GM20000 (cell line): ENCODE measurements around the gene ADAMTS16.
"Not testable (repeated sequence)": the region's sequence is repeated elsewhere in the genome, so short reads cannot be mapped to it uniquely, and the experiment has no call there.

Experiments
- DNase-seq: peaks from one replicate; pipeline ENCODE4 v3.0.0; 2012; ENCODE audit warnings: low spot score
- CTCF ChIP-seq: IDR thresholded peaks from 2 replicates; pipeline ENCODE4 v1.5.1; 2012; ENCODE audit warnings: mild to moderate bottlenecking, control low read depth; ENCODE audit errors: extremely low read depth, missing control alignments

The ADAMTS16 gene

GRCh38 chr5:5134107-5134506 lies 6.0 kb upstream of the ADAMTS16 start:
- TF ChIP-seq CTCF = no peak
- no peak for DNase-seq

GRCh38 chr5:5135957-5136676 lies 4.0 kb upstream of the ADAMTS16 start:
- no peak for TF ChIP-seq CTCF
- DNase-seq = no peak

- DNase-seq = not testable (repeated sequence)
Measured at GRCh38 chr5:5137851-5138250, 2.3 kb upstream of the ADAMTS16 start.

GRCh38 chr5:5139336-5139776 lies 774 bp upstream of the ADAMTS16 start:
- DNase-seq = no peak

GRCh38 chr5:5140479-5141338 lies 579 bp downstream of the ADAMTS16 start:
- DNase-seq = no peak

More at GRCh38 chr5:5139336-5139776, 774 bp upstream of the ADAMTS16 start:
- TF ChIP-seq CTCF = no peak

GRCh38 chr5:5141339-5141599 lies 1.1 kb downstream of the ADAMTS16 start:
- no peak for DNase-seq

More at GRCh38 chr5:5140479-5141338, 579 bp downstream of the ADAMTS16 start:
- TF ChIP-seq CTCF = no peak

GRCh38 chr5:5141625-5142525 lies 1.7 kb downstream of the ADAMTS16 start:
- peak; percentile 73 for DNase-seq

More at GRCh38 chr5:5141339-5141599, 1.1 kb downstream of the ADAMTS16 start:
- no peak for TF ChIP-seq CTCF

More at GRCh38 chr5:5141625-5142525, 1.7 kb downstream of the ADAMTS16 start:
- peak; percentile 28 for TF ChIP-seq CTCF
